Osteocyte (in vitro differentiated cells): ENCODE measurements around the gene DIAPH2. TPM values are rescaled to one million over a fixed set of nuclear protein-coding genes. Genes with fewer than 3 reads are reported as not detected.

Experiments used
- DNase-seq: peaks from one replicate; pipeline ENCODE4 v3.0.0; 2021; ENCODE audit warnings: mixed read lengths; ENCODE audit not compliant: unreplicated experiment; ENCODE audit errors: extremely low spot score
- H3K27ac Mint-ChIP-seq: one replicate; pipeline ENCODE4 v1.8.0; 2021; ENCODE audit warnings: mild to moderate bottlenecking, mixed read lengths; ENCODE audit not compliant: unreplicated experiment
- H3K27me3 Mint-ChIP-seq: one replicate; pipeline ENCODE4 v1.8.0; 2021; ENCODE audit warnings: mixed read lengths; ENCODE audit not compliant: unreplicated experiment
- H3K36me3 Mint-ChIP-seq: one replicate; pipeline ENCODE4 v1.8.0; 2021; ENCODE audit warnings: mixed read lengths; ENCODE audit not compliant: unreplicated experiment
- H3K4me1 Mint-ChIP-seq: one replicate; pipeline ENCODE4 v1.8.0; 2021; ENCODE audit warnings: mixed read lengths; ENCODE audit not compliant: unreplicated experiment
- H3K4me3 Mint-ChIP-seq: one replicate; pipeline ENCODE4 v1.8.0; 2021; ENCODE audit warnings: mild to moderate bottlenecking, moderate library complexity, mixed read lengths; ENCODE audit not compliant: unreplicated experiment
- H3K9me3 Mint-ChIP-seq: one replicate; pipeline ENCODE4 v1.8.0; 2021; ENCODE audit warnings: mixed read lengths; ENCODE audit not compliant: unreplicated experiment
- total RNA-seq: library from RNA; stranded (reverse); gene quantifications from 2 replicates; pipeline ENCODE4 v1.2.1, GENCODE V29; 2021
- TF ChIP-seq, protein P1 (sequence below): fragments of 200-600 bp; sonication (generic); IDR thresholded peaks from 2 replicates; pipeline ENCODE4 v1.5.0; 2021; ENCODE audit warnings: antibody characterized with exemption, mild to moderate bottlenecking, moderate library complexity

Gene DIAPH2
- total RNA-seq, 1 donor from 2014 or later, result 9.3 TPM

DNA sequence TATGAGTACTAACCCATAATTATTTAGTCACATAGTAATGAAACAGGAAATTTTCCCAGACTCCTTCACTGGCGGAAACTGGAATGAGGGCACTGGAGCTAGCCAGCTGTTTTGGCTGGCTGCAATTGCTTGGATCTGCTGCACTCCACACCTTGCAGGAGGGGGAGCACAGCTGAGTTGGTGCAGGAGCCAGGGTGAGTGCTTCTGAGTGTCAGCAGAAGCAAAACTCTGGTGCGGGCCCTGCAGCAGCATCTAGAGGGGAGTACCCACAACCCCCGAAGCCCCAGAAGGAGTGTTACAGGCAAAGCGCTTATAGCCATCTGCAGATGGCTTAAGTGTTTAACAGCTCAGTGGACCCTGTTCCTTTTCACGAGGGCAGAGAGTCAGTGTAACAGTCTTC, 295.1 kb downstream of the DIAPH2 start:
- TF ChIP-seq, protein P1, sequence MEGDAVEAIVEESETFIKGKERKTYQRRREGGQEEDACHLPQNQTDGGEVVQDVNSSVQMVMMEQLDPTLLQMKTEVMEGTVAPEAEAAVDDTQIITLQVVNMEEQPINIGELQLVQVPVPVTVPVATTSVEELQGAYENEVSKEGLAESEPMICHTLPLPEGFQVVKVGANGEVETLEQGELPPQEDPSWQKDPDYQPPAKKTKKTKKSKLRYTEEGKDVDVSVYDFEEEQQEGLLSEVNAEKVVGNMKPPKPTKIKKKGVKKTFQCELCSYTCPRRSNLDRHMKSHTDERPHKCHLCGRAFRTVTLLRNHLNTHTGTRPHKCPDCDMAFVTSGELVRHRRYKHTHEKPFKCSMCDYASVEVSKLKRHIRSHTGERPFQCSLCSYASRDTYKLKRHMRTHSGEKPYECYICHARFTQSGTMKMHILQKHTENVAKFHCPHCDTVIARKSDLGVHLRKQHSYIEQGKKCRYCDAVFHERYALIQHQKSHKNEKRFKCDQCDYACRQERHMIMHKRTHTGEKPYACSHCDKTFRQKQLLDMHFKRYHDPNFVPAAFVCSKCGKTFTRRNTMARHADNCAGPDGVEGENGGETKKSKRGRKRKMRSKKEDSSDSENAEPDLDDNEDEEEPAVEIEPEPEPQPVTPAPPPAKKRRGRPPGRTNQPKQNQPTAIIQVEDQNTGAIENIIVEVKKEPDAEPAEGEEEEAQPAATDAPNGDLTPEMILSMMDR, result no peak
- H3K36me3 Mint-ChIP-seq, result no peaks in the 10 kb centered on the region
- H3K4me1 Mint-ChIP-seq, result no peaks in the 10 kb centered on the region
- no peaks in the 10 kb centered on the region for H3K9me3 Mint-ChIP-seq
- DNase-seq, result no peak
- no peak overlapping the region for H3K4me3 Mint-ChIP-seq
- no peak overlapping the region for H3K27ac Mint-ChIP-seq
- H3K27me3 Mint-ChIP-seq, result no peaks in the 10 kb centered on the region

DNA sequence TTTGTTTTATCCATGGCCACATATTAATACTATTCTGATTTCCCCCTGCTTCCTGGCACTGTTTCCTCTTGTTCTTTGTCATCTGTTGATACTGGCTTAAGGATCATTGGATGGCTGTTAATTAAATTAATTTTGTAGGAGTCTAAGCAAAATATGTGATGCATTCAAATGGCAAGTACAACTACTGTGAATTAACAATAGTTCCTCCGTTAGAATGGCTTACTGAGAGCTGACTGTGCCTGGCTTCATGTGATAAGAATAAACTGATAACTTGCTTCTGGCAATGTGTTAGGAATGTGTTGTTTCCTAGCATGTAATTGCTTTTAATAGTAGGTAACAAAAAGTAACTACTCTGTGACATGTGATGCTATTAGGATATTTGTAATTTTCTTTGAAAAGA, 297.5 kb downstream of the DIAPH2 start:
- no peak for DNase-seq
- no peak overlapping the region for H3K27ac Mint-ChIP-seq

DNA sequence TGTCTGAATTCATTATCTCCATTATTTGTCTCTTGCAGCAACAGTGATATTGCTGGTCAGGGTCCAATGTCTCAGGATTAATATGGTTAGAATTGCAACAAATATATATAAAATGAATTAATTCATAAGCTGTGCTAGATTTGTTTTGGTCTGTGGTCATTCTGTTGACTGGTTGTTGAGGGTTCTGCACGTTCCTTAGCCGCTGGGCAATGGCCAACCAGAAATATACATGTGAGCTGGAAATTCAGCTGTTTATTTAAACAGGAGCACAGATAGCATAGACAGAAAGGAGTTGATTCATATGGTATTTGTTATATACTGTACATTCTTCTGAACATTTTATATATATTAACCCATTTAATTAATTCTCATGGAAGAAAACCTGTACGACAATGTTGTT, 299.9 kb downstream of the DIAPH2 start:
- Mint-ChIP-seq H3K27ac (no peak overlapping the region), H3K4me3 (no peak overlapping the region), H3K9me3 (no peaks in the 10 kb centered on the region), H3K27me3 (no peaks in the 10 kb centered on the region), H3K4me1 (peaks cover 2% of the 10 kb centered on the region), H3K36me3 (no peaks in the 10 kb centered on the region)
- TF ChIP-seq, protein P1, result no peak
- DNase-seq, result no peak

More for the DNA sequence above, 297.5 kb downstream of the DIAPH2 start:
- H3K27me3 Mint-ChIP-seq, result no peaks in the 10 kb centered on the region
- H3K9me3 Mint-ChIP-seq, result no peaks in the 10 kb centered on the region
- TF ChIP-seq, protein P1, result no peak
- H3K4me1 Mint-ChIP-seq, result no peaks in the 10 kb centered on the region
- no peaks in the 10 kb centered on the region for H3K36me3 Mint-ChIP-seq
- no peak overlapping the region for H3K4me3 Mint-ChIP-seq

DNA sequence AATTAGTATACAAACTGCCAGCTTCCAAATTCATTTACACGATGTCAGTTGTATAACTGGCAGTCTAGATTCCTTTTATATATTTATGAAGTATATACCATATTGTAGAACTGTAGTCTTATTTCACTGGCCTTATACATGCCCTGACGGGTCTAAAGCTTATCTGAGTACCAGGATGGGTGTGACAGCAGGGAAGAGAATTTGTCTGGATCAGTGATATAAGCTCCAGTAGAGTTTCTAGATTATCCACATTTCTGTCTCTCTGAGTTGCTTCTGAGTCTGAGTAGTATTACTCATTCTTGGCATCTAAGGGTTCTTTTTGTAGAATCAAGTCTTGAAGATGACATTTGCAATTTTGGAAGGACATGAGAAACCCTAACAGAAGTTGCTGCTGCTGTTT, 300.4 kb downstream of the DIAPH2 start:
- H3K4me1 Mint-ChIP-seq, result peaks cover 2% of the 10 kb centered on the region
- H3K27ac Mint-ChIP-seq, result no peak overlapping the region
- TF ChIP-seq, protein P1, result no peak
- H3K36me3 Mint-ChIP-seq, result no peaks in the 10 kb centered on the region
- no peaks in the 10 kb centered on the region for H3K9me3 Mint-ChIP-seq
- no peak for DNase-seq
- H3K4me3 Mint-ChIP-seq, result no peak overlapping the region
- no peaks in the 10 kb centered on the region for H3K27me3 Mint-ChIP-seq

DNA sequence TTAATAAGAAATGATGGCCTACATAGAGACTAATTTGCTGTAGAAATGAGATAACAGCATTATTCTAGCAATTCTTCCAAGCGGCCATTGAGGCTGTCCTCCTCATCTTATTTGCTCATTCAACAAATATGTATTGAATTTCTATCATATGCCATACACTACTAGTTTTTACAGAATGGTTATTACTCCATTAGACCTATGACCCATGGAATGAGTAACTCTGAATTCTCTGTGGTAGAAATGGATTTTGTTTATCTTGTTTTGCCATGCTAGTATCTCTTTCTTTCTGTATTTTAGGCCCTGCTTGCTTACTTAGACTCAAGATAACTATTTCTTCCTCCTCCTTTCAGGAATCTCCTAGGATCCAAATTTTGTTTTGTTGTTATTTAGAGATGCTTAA, 302.6 kb downstream of the DIAPH2 start:
- TF ChIP-seq, protein P1, result no peak
- Mint-ChIP-seq H3K4me1 (peaks cover 2% of the 10 kb centered on the region), H3K36me3 (no peaks in the 10 kb centered on the region), H3K27ac (no peak overlapping the region), H3K27me3 (no peaks in the 10 kb centered on the region), H3K4me3 (no peak overlapping the region), H3K9me3 (no peaks in the 10 kb centered on the region)
- DNase-seq, result no peak
